Karpas-422 (cell line): ENCODE measurements around the gene LRRC23. TPM values are rescaled to one million over a fixed set of nuclear protein-coding genes. Genes with fewer than 3 reads are reported as not detected.
"Not testable (repeated sequence)": the region's sequence is repeated elsewhere in the genome, so short reads cannot be mapped to it uniquely, and the experiment has no call there.

ENCODE experiments used
- DNase-seq: peaks from one replicate; pipeline ENCODE4 v3.0.0-alpha.2; 2015
- H2AFZ ChIP-seq: fragments of 200-600 bp; sonication (generic); 2 replicates; pipeline ENCODE4 v1.6.1; 2014; ENCODE audit warnings: antibody characterized with exemption, low read length, mixed read lengths
- H3K27ac ChIP-seq: fragments of 200-600 bp; sonication (generic); 2 replicates; pipeline ENCODE4 v1.5.1; 2014; ENCODE audit warnings: mild to moderate bottlenecking, low read length, moderate library complexity
- H3K27me3 ChIP-seq: fragments of 200-600 bp; sonication (generic); 2 replicates; pipeline ENCODE4 v1.6.1; 2014; ENCODE audit warnings: low read length, mixed read lengths
- H3K36me3 ChIP-seq: fragments of 200-600 bp; sonication (generic); 2 replicates; pipeline ENCODE4 v1.6.1; 2014; ENCODE audit warnings: low read length, mixed read lengths; ENCODE audit not compliant: insufficient read depth
- H3K4me1 ChIP-seq: fragments of 200-600 bp; sonication (generic); 2 replicates; pipeline ENCODE4 v1.6.1; 2014; ENCODE audit warnings: mild to moderate bottlenecking, low read length, mixed read lengths
- H3K4me2 ChIP-seq: fragments of 200-600 bp; sonication (generic); 2 replicates; pipeline ENCODE4 v1.6.1; 2014; ENCODE audit warnings: low read length, low read depth, mild to moderate bottlenecking; ENCODE audit not compliant: poor library complexity, severe bottlenecking
- H3K4me3 ChIP-seq: fragments of 200-600 bp; sonication (generic); 2 replicates; pipeline ENCODE4 v1.5.1; 2014; ENCODE audit warnings: mild to moderate bottlenecking, antibody characterized with exemption, low read length, mixed read lengths
- H3K79me2 ChIP-seq: fragments of 200-600 bp; sonication (generic); 2 replicates; pipeline ENCODE4 v1.6.1; 2014; ENCODE audit warnings: mild to moderate bottlenecking, low read length, mixed read lengths
- H3K9ac ChIP-seq: fragments of 200-600 bp; sonication (generic); 2 replicates; pipeline ENCODE4 v1.6.0; 2014; ENCODE audit warnings: low read length
- H3K9me2 ChIP-seq: fragments of 200-600 bp; sonication (generic), shearing (Covaris generic); replicated peaks from 2 replicates; pipeline ENCODE4 v1.6.0; 2014; ENCODE audit warnings: mild to moderate bottlenecking, low read length, moderate library complexity; ENCODE audit not compliant: insufficient read depth
- H3K9me3 ChIP-seq: fragments of 300-700, 200-600 bp; sonication (generic); 2 replicates; pipeline ENCODE4 v1.6.1; 2014; ENCODE audit warnings: low read length, mixed read lengths
- H4K20me1 ChIP-seq: fragments of 200-600 bp; sonication (generic); 2 replicates; pipeline ENCODE4 v1.6.1; 2014; ENCODE audit warnings: mild to moderate bottlenecking, antibody characterized with exemption, low read length, low read depth; ENCODE audit not compliant: insufficient read depth
- total RNA-seq: library from RNA; depleted of rRNA; stranded (reverse); fragments of >200 nt; shearing (Covaris generic); gene quantifications from 2 replicates; pipeline ENCODE4 v1.2.3, GENCODE V29; 2014; ENCODE audit warnings: low replicate concordance

LRRC23 gene
- total RNA-seq, 1 experiment from 2014 or later = 9.7 TPM

DNA sequence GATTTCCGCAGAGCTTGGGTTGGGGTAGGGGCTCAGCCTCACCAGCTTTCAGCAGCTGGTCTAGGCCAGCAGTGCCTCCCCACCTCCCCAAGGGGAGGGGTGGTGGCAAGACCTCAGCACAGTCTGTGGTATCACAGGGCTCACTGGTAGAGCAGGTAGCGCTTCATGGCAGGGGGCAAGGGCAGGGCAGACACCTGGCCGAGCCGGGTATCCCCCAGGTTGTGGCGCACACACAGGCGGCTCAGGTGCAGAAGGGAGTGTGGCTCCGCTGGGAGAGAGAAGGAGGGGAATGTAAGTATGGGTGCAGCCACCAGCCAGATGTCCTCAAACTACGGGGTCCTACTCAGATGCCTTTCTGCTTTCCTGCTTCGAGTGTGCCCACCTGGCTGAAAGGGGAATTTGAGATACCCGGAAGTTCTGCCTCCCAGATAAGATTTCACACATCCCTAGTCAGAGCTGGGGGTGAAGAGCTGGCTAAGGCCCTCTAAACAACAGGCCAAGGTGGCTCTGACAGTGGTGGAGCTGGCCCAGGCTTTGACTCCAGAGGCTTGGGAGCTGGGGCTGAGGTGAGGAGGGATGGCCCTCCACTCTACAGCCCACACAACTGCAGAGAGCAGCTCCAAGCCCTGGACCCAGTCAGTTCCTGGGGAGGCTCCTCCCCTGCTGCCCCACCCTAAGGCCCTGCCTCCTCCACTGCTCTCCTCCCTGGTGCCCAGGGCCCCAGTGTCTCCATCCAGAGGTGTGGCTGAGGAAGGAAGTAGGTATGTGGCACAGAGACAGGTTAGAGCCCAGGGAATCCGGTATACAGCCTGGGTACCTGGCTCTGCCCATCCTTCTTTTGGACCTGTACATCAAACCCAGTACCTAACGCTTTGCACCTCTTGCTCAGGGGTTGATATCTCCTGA is 33.3 kb upstream of the LRRC23 start:
- Histone ChIP-seq H3K27ac (peak overlapping the region; percentile 57), H3K4me2 (peak overlapping the region; percentile 100), H3K27me3 (no peaks in the 10 kb centered on the region), H2AFZ (no peak overlapping the region), H3K79me2 (peaks cover 27% of the 10 kb centered on the region), H4K20me1 (peaks cover 38% of the 10 kb centered on the region), H3K4me3 (peak overlapping the region; percentile 75), H3K4me1 (peaks cover 62% of the 10 kb centered on the region), H3K36me3 (peaks cover 52% of the 10 kb centered on the region), H3K9ac (peak overlapping the region; percentile 84), H3K9me2 (no peaks in the 10 kb centered on the region), H3K9me3 (no peaks in the 10 kb centered on the region)
- peak; percentile 78 for DNase-seq

DNA sequence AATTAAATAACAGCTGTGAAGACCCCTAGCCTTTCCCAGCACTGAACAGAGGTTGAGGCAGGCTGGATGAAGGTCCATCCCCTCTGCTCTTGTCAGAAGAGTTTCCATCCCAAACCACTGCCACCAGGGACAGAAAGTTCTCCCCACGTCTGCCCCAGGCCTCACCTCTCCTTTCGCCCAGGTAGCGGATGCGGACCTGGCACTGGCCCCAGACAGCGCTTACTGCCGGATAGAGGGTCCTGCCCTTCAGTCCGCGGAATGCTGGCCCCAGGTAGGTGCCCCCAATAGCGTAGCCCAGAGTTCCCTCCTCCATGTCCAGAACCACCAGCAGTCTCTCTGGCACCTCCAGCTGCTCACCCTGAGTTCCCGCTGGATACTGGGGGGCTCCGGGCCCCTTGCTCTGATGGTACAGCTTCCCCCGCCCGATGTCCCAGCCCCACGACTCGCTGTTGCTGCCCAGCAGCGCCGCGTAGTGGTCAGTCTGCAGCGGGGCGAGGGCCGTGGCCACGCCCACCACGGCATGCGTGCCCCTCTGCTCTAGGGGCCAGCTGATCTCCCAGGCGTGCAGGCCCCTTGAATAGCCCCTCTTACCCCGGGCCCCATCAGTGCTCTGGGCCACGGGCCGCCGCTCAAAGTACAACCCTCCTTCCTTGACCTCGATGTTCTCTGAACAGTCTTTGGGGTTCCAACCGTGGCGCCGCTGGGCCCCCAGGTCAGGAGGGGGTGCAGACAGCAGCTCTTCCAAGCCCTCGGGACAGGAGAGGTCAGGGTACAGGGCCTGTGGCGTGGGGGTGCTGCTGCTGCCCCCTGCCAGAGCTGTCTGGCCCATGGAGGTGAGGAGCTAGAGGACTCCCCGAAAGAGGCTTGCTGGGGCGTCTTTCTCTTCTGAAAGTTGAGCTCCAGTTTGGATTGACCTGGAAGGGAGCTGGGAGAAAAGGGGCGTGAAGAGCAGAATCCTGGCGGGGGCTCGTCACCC is 32.3 kb upstream of the LRRC23 start:
- Histone ChIP-seq H3K36me3 (peaks cover 56% of the 10 kb centered on the region), H3K79me2 (peaks cover 27% of the 10 kb centered on the region), H4K20me1 (peaks cover 38% of the 10 kb centered on the region), H3K9ac (peak overlapping the region; percentile 84), H3K9me3 (no peaks in the 10 kb centered on the region), H3K4me1 (peaks cover 53% of the 10 kb centered on the region), H3K9me2 (no peaks in the 10 kb centered on the region), H2AFZ (no peak overlapping the region), H3K27ac (peak overlapping the region; percentile 87), H3K4me2 (peak overlapping the region; percentile 100), H3K27me3 (no peaks in the 10 kb centered on the region), H3K4me3 (peak overlapping the region; percentile 75)
- peak; percentile 93 for DNase-seq

DNA sequence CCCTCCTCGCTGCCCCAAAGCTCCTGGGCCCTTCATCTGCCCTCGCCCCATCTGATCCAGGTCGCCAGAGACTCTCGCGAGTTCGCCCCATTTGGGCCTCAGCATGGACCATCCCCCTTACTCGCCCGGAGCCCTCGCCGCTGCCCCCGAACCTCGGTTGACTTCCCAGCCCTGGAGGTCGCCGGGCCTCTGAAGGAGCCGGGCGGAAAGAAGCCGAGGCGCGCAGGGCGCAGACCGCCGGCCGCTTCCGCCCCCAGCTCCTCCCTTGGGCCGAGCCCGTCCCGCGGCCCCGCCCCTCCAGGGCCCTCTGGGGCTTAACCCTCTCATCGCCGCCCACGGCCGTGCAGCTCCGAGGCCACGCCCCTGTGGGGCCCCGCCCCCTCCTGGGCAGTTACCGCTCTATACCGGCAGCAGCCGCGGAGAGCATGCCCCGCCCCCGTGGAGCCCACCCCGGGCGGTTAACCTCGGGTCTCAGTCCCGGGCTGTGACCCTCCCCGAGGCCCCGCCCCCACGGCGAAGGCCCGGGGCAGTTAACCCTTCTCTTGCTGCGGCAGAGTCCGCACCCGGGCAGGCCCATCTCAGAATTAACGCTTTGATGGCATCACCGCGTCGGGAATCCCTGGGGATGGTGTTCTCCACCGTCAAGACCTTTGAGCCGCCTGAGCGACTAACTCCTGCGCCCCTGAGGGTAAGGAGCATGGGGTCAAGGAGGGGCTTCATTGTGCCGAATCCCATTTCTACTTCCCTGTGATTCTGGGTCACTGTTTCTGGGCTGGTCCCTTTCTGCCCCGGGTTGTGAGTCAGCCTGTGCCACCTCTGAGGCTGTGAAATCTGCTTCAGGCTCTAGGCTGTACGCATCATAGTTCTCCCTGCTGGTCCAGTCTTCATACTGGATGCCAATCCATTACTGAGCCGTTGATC is 31.3 kb upstream of the LRRC23 start, which contains the start of gene SPSB2:
Gene SPSB2 (minus strand): TSS at position 210 of the 921 bp plus-strand sequence. CDS start 402 bp downstream, outside the sequence.
- H3K4me1 ChIP-seq = peaks cover 52% of the 10 kb centered on the region
- H3K36me3 ChIP-seq = peaks cover 55% of the 10 kb centered on the region
- H3K9me2 ChIP-seq = no peaks in the 10 kb centered on the region
- peaks cover 17% of the 10 kb centered on the region for H3K79me2 ChIP-seq
- DNase-seq = peak; percentile 98
- peaks cover 30% of the 10 kb centered on the region for H4K20me1 ChIP-seq
- peak within 1 kb of the TSS; percentile 100 for H3K4me2 ChIP-seq
- H3K27me3 ChIP-seq = no peaks in the 10 kb centered on the region
- peak within 1 kb of the TSS; percentile 75 for H3K4me3 ChIP-seq
- peak within 1 kb of the TSS; percentile 84 for H3K9ac ChIP-seq
- H2AFZ ChIP-seq = no peak within 1 kb of the TSS; the same call in 1 of the 2 replicates
- peak within 1 kb of the TSS; percentile 87 for H3K27ac ChIP-seq
- H3K9me3 ChIP-seq = no peaks in the 10 kb centered on the region

DNA sequence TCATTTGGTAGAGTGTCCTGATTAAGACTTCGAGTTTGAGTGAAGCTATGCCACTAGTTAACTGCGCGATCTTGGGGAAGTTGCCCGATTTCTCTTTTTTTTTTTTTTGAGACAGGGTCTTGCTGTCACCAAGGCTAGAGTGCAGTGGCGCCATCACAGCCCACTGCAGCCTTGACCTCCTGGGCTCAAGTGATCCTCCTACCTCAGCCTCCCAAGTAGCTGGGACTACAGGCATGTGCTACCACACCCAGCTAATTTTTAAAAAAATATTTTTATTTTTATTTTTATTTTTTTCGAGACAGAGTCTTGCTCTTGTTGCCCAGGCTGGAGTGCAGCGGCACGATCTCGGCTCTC is 30.6 kb upstream of the LRRC23 start:
- Histone ChIP-seq H3K27ac (peak overlapping the region; percentile 43; the same call in 1 of the 2 replicates), H3K4me1 (peaks cover 46% of the 10 kb centered on the region), H4K20me1 (peaks cover 24% of the 10 kb centered on the region), H3K79me2 (peaks cover 10% of the 10 kb centered on the region; the same call in 1 of the 2 replicates), H3K4me2 (peak overlapping the region; percentile 100), H3K36me3 (peaks cover 49% of the 10 kb centered on the region)
- not testable (repeated sequence) for H2AFZ ChIP-seq, H3K9ac ChIP-seq, DNase-seq, H3K9me3 ChIP-seq, H3K27me3 ChIP-seq, H3K4me3 ChIP-seq, H3K9me2 ChIP-seq

DNA sequence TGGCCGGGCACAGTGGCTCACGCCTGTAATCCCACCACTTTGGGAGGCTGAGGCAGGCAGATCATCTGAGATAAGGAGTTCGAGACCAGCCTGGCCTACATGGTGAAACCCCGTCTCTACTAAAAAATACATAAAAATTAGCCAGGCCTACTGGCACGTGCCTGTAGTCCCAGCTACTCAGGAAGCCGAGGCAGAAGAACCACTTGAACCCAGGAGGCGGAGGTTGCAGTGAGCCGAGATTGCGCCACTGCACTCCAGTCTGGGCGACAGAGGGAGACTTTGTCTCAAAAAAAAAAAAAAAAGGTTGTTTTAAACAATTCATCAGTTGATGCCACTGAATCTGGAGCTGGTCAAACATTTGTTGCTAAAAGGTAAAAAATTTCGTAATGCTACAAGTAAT is 24.8 kb upstream of the LRRC23 start:
- not testable (repeated sequence) for H4K20me1 ChIP-seq, H3K4me1 ChIP-seq, H2AFZ ChIP-seq, H3K4me2 ChIP-seq, H3K4me3 ChIP-seq, DNase-seq, H3K27me3 ChIP-seq, H3K27ac ChIP-seq, H3K9me2 ChIP-seq, H3K9me3 ChIP-seq, H3K79me2 ChIP-seq, H3K9ac ChIP-seq
- H3K36me3 ChIP-seq = peaks cover 23% of the 10 kb centered on the region

DNA sequence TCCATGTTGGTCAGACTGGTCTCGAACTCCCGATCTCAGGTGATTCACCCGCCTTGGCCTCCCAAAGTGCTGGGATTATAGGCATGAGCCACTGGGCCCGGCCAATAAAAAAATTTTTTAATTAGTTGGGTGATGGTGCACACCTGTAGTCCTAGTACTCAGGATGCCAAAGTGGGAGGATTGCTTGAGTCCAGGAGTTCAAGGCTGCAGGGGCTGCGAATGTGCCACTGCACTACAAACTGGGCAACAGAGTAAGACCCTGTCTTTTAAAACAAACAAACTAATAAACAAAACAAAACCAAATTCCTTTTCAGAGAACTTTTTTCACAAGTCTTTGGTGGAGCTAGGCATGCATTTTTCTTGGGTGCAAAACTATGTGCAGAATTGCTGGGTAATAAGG is 21.4 kb upstream of the LRRC23 start:
- H3K4me2 ChIP-seq = no peak overlapping the region
- H2AFZ ChIP-seq = no peak overlapping the region
- H3K9ac ChIP-seq = no peak overlapping the region
- H3K4me3 ChIP-seq = no peak overlapping the region
- no peak overlapping the region for H3K27ac ChIP-seq
- no peaks in the 10 kb centered on the region for H3K79me2 ChIP-seq
- H3K9me3 ChIP-seq = no peaks in the 10 kb centered on the region
- no peaks in the 10 kb centered on the region for H4K20me1 ChIP-seq
- no peak for DNase-seq
- no peaks in the 10 kb centered on the region for H3K4me1 ChIP-seq
- no peaks in the 10 kb centered on the region for H3K27me3 ChIP-seq
- H3K36me3 ChIP-seq = peaks cover 17% of the 10 kb centered on the region; the same call in 1 of the 2 replicates
- H3K9me2 ChIP-seq = no peaks in the 10 kb centered on the region

DNA sequence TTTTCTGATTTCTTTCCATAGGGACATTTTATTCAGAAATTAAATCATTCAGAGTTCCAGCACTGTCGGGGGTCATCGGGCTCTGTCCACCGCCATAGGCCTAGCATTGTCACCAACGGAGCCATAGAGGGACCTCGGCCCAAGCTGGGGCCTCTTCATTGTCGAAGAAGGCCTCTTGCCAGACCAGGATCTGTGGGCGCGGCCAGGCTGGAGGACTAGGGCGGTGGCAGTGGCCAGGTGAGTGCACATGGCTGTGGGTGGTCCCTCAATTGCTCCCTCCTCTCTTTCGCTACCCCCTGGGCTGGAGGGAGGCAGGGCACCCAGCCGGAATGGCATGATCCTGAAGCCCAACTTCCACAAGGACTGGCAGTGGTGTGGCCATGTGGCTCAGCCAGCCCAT is 20.9 kb upstream of the LRRC23 start:
- Histone ChIP-seq H3K4me2 (no peak overlapping the region), H3K79me2 (no peaks in the 10 kb centered on the region), H3K36me3 (peaks cover 17% of the 10 kb centered on the region; the same call in 1 of the 2 replicates), H3K27me3 (no peaks in the 10 kb centered on the region), H3K9me3 (no peaks in the 10 kb centered on the region), H3K27ac (no peak overlapping the region), H3K9ac (no peak overlapping the region), H2AFZ (no peak overlapping the region), H3K9me2 (no peaks in the 10 kb centered on the region), H3K4me3 (no peak overlapping the region), H3K4me1 (no peaks in the 10 kb centered on the region), H4K20me1 (no peaks in the 10 kb centered on the region)
- no peak for DNase-seq
